WTC11 (cell line): ENCODE data around the gene ANAPC7. TPM values are rescaled to one million over a fixed set of nuclear protein-coding genes. Genes with fewer than 3 reads are reported as not detected.

Experiments used
- ATAC-seq: fragments of 200-7000 bp; cut with Tn5 transposase; 2 replicates; pipeline ENCODE4 v1.10.0; 2021; ENCODE audit warnings: mild to moderate bottlenecking, moderate library complexity
- CTCF ChIA-PET: fragments of 300-600 bp; sonication (Branson Sonifier 250); formaldehyde crosslinking; loops from one replicate; lab custom pipeline; 2021; ENCODE audit warnings: antibody characterized with exemption; lab: Charles Lee
- POLR2A ChIA-PET: fragments of 350-600 bp; sonication (Branson Sonifier 250); formaldehyde crosslinking; loops from one replicate; lab custom pipeline; 2021; ENCODE audit warnings: antibody characterized with exemption; lab: Charles Lee
- DNase-seq: peaks from one replicate; pipeline ENCODE4 v3.0.0; 2021; ENCODE audit warnings: low spot score
- H3K27ac Mint-ChIP-seq: 2 replicates; pipeline ENCODE4 v1.8.0; 2021; ENCODE audit warnings: mixed read lengths
- H3K27me3 Mint-ChIP-seq: 2 replicates; pipeline ENCODE4 v1.8.0; 2021; ENCODE audit warnings: low read depth, mild to moderate bottlenecking, moderate library complexity, mixed read lengths
- H3K36me3 Mint-ChIP-seq: 2 replicates; pipeline ENCODE4 v1.8.0; 2021; ENCODE audit warnings: mixed read lengths
- H3K4me1 Mint-ChIP-seq: 2 replicates; pipeline ENCODE4 v1.8.0; 2022; ENCODE audit warnings: mixed read lengths
- H3K4me3 Mint-ChIP-seq: 2 replicates; pipeline ENCODE4 v1.8.0; 2021; ENCODE audit warnings: mild to moderate bottlenecking, moderate library complexity, mixed read lengths
- H3K9me3 Mint-ChIP-seq: 2 replicates; pipeline ENCODE4 v1.8.0; 2021; ENCODE audit warnings: mixed read lengths
- CBFB ChIP-seq: sonication (generic); formaldehyde crosslinking; IDR thresholded peaks from 2 replicates; pipeline ENCODE4 v1.8.1; 2022; ENCODE audit warnings: mild to moderate bottlenecking, low read depth, missing genetic modification reagents
- FOXK1 ChIP-seq: sonication (generic); formaldehyde crosslinking; IDR thresholded peaks from 2 replicates; pipeline ENCODE4 v1.8.0; 2022; ENCODE audit warnings: mild to moderate bottlenecking, moderate library complexity, missing genetic modification reagents
- SMAD3 ChIP-seq: sonication (generic); formaldehyde crosslinking; IDR thresholded peaks from 2 replicates; pipeline ENCODE4 v1.8.0; 2022; ENCODE audit warnings: missing genetic modification reagents, mild to moderate bottlenecking, borderline replicate concordance
- SP1 ChIP-seq: sonication (generic); formaldehyde crosslinking; conservative IDR thresholded peaks from 2 replicates; pipeline ENCODE4 v1.8.1; 2022; ENCODE audit warnings: missing genetic modification reagents
- TEAD1 ChIP-seq: sonication (generic); formaldehyde crosslinking; IDR thresholded peaks from 2 replicates; pipeline ENCODE4 v1.8.0; 2022; ENCODE audit warnings: mild to moderate bottlenecking, missing genetic modification reagents
- ZBTB21 ChIP-seq: sonication (generic); formaldehyde crosslinking; IDR thresholded peaks from 2 replicates; pipeline ENCODE4 v1.8.1; 2023; ENCODE audit warnings: mild to moderate bottlenecking, missing genetic modification reagents, borderline replicate concordance
- ZNF263 ChIP-seq: sonication (generic); formaldehyde crosslinking; IDR thresholded peaks from 2 replicates; pipeline ENCODE4 v1.8.1; 2022; ENCODE audit warnings: low read depth, mild to moderate bottlenecking, moderate library complexity, missing genetic modification reagents
- total RNA-seq: library from RNA; stranded (reverse); gene quantifications from 3 replicates; pipeline ENCODE4 v1.2.3, GENCODE V29; 2021
- TF ChIP-seq, protein P1 (sequence below): sonication (generic); formaldehyde crosslinking; IDR thresholded peaks from 2 replicates; pipeline ENCODE4 v1.8.1; 2023; ENCODE audit warnings: mild to moderate bottlenecking, missing genetic modification reagents, borderline replicate concordance
- TF ChIP-seq, protein P2 (sequence below): fragments of 250-450 bp; sonication (Bioruptor Pico); IDR thresholded peaks from 2 replicates; pipeline ENCODE4 v1.9.0; 2021; ENCODE audit warnings: mild to moderate bottlenecking
- TF ChIP-seq, protein P3 (sequence below): sonication (generic); formaldehyde crosslinking; IDR thresholded peaks from 2 replicates; pipeline ENCODE4 v1.8.1; 2022; ENCODE audit warnings: mild to moderate bottlenecking, moderate library complexity, missing genetic modification reagents
- TF ChIP-seq, protein P4 (sequence below): sonication (generic); formaldehyde crosslinking; IDR thresholded peaks from 2 replicates; pipeline ENCODE4 v1.8.0; 2022; ENCODE audit warnings: mild to moderate bottlenecking, missing genetic modification reagents

The ANAPC7 gene
- total RNA-seq, 1 experiment from 2014 or later = 93.4 TPM

DNA sequence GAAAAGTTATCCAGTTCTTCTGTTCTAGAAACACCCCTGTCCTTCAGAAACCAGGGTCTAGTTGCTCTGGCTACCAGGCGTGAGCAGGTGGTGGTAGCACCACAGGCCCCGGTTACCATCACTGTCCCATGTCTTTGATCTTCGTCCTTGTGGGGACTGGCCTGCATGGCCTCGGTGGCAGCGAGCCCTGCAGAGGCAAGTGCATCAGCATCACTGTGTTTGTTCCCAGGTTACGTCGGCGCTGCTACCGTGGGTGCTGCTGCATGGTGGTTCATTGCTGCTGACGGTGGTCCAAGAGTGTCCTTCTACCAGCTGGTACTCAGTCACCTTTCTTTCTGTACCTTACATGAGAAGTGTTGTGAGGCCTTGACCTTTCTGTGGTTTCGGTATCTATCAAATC is 58.9 kb downstream of the ANAPC7 start:
- no peak for ATAC-seq
- Mint-ChIP-seq H3K27ac (no peak overlapping the region), H3K9me3 (no peaks in the 10 kb centered on the region), H3K36me3 (peaks cover 88% of the 10 kb centered on the region), H3K4me3 (no peak overlapping the region), H3K4me1 (no peaks in the 10 kb centered on the region), H3K27me3 (no peaks in the 10 kb centered on the region)
- DNase-seq = no peak
- TF ChIP-seq, protein P1, sequence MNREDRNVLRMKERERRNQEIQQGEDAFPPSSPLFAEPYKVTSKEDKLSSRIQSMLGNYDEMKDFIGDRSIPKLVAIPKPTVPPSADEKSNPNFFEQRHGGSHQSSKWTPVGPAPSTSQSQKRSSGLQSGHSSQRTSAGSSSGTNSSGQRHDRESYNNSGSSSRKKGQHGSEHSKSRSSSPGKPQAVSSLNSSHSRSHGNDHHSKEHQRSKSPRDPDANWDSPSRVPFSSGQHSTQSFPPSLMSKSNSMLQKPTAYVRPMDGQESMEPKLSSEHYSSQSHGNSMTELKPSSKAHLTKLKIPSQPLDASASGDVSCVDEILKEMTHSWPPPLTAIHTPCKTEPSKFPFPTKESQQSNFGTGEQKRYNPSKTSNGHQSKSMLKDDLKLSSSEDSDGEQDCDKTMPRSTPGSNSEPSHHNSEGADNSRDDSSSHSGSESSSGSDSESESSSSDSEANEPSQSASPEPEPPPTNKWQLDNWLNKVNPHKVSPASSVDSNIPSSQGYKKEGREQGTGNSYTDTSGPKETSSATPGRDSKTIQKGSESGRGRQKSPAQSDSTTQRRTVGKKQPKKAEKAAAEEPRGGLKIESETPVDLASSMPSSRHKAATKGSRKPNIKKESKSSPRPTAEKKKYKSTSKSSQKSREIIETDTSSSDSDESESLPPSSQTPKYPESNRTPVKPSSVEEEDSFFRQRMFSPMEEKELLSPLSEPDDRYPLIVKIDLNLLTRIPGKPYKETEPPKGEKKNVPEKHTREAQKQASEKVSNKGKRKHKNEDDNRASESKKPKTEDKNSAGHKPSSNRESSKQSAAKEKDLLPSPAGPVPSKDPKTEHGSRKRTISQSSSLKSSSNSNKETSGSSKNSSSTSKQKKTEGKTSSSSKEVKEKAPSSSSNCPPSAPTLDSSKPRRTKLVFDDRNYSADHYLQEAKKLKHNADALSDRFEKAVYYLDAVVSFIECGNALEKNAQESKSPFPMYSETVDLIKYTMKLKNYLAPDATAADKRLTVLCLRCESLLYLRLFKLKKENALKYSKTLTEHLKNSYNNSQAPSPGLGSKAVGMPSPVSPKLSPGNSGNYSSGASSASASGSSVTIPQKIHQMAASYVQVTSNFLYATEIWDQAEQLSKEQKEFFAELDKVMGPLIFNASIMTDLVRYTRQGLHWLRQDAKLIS (CRISPR knock-in tag) = no peak
- ChIA-PET POLR2A (no interaction called here), CTCF (no interaction called here)

DNA sequence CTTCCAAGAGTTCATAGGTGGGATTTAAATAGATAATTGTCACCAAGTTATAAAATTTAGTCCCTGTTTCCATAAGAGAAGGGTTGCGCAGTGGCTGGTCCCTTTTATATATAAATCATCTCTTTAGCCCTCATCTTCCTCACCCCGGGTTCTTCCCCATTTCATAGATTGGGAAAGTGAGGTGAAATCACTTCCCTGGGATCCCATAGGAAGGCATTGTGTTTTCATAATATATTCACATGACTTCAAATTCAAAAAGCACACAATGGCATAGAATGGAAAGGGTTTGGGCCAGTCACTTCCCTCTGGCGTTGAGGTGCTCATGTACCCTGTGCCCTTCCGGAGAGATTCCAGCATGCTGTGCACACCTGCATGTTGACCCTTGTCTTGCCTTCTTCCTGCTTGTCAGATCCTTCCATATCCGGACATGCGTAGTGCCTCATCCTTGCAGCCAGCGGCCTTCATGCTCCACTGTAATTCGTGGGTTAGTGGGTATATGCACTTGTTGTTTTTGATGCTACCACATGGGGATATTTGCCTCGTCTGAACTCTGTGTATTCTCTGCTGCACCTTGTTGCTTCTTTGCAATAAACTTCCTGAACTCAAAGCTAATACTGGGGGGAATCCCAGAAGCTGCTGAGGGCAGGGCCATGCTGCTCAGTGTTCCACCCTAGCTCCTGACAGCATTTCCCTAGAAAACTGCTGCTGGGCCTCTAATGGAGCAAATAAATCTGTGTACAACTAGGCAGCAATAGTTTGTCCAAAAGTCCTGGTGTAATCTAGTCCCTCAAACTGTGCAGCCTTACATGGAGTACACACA is 59.6 kb downstream of the ANAPC7 start:
- Mint-ChIP-seq H3K4me3 (no peak overlapping the region), H3K9me3 (no peaks in the 10 kb centered on the region), H3K27ac (no peak overlapping the region), H3K36me3 (peaks cover 90% of the 10 kb centered on the region), H3K27me3 (no peaks in the 10 kb centered on the region), H3K4me1 (no peaks in the 10 kb centered on the region)
- DNase-seq (no peak), ATAC-seq (no peak)
- POLR2A ChIA-PET = no interaction called here
- CTCF ChIA-PET = no interaction called here
- no peak for TF ChIP-seq ZNF263 (CRISPR knock-in tag)
- TF ChIP-seq, protein P1 (CRISPR knock-in tag) = no peak
- TF ChIP-seq CBFB (CRISPR knock-in tag) = no peak
- TF ChIP-seq, protein P2, sequence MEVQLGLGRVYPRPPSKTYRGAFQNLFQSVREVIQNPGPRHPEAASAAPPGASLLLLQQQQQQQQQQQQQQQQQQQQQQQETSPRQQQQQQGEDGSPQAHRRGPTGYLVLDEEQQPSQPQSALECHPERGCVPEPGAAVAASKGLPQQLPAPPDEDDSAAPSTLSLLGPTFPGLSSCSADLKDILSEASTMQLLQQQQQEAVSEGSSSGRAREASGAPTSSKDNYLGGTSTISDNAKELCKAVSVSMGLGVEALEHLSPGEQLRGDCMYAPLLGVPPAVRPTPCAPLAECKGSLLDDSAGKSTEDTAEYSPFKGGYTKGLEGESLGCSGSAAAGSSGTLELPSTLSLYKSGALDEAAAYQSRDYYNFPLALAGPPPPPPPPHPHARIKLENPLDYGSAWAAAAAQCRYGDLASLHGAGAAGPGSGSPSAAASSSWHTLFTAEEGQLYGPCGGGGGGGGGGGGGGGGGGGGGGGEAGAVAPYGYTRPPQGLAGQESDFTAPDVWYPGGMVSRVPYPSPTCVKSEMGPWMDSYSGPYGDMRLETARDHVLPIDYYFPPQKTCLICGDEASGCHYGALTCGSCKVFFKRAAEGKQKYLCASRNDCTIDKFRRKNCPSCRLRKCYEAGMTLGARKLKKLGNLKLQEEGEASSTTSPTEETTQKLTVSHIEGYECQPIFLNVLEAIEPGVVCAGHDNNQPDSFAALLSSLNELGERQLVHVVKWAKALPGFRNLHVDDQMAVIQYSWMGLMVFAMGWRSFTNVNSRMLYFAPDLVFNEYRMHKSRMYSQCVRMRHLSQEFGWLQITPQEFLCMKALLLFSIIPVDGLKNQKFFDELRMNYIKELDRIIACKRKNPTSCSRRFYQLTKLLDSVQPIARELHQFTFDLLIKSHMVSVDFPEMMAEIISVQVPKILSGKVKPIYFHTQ (CRISPR knock-in tag) = no peak

DNA sequence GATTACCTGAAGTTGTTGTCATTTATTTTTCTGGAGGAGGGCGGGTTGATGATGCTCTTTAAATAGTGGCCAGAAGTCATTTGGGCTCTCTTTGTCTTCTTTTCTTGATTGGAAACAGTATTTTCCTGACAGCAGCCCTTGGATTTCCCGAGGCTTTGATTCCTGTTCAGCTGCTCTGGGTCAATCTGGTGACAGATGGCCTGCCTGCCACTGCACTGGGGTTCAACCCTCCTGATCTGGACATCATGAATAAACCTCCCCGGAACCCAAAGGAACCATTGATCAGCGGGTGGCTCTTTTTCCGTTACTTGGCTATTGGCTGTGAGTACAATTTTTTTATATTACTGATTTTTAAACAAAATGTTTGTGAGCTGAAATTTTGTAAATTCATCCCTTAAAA is 60.4 kb downstream of the ANAPC7 start:
- Mint-ChIP-seq H3K4me1 (no peaks in the 10 kb centered on the region), H3K36me3 (peaks cover 95% of the 10 kb centered on the region), H3K27ac (no peak overlapping the region), H3K9me3 (no peaks in the 10 kb centered on the region), H3K27me3 (no peaks in the 10 kb centered on the region), H3K4me3 (no peak overlapping the region)
- no peak for ATAC-seq
- ChIA-PET POLR2A (no interaction called here), CTCF (no interaction called here)
- DNase-seq = no peak
- no peak for TF ChIP-seq SP1 (CRISPR knock-in tag)
- no peak for TF ChIP-seq SMAD3 (CRISPR knock-in tag)
- TF ChIP-seq, protein P1 (CRISPR knock-in tag) = no peak
- TF ChIP-seq, protein P3, sequence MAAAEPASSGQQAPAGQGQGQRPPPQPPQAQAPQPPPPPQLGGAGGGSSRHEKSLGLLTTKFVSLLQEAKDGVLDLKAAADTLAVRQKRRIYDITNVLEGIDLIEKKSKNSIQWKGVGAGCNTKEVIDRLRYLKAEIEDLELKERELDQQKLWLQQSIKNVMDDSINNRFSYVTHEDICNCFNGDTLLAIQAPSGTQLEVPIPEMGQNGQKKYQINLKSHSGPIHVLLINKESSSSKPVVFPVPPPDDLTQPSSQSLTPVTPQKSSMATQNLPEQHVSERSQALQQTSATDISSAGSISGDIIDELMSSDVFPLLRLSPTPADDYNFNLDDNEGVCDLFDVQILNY (CRISPR knock-in tag) = no peak
- TF ChIP-seq FOXK1 (CRISPR knock-in tag) = no peak
- no peak for TF ChIP-seq TEAD1 (CRISPR knock-in tag)
- TF ChIP-seq ZBTB21 (CRISPR knock-in tag) = no peak
- TF ChIP-seq, protein P4, sequence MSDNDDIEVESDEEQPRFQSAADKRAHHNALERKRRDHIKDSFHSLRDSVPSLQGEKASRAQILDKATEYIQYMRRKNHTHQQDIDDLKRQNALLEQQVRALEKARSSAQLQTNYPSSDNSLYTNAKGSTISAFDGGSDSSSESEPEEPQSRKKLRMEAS = no peak
